HG02852 (cell line): ENCODE results near the gene SAMD11.
A peak's percentile ranks its signal among the peaks of the same experiment; 100 is the strongest.
"Not testable (repeated sequence)": the region's sequence is repeated elsewhere in the genome, so short reads cannot be mapped to it uniquely, and the experiment has no call there.

Experiments used
- ATAC-seq: cut with Tn5 transposase; IDR thresholded peaks from one replicate; pipeline ENCODE4 v1.9.1; 2021; ENCODE audit warnings: mild to moderate bottlenecking, moderate library complexity; ENCODE audit not compliant: unreplicated experiment

SAMD11 gene

DNA sequence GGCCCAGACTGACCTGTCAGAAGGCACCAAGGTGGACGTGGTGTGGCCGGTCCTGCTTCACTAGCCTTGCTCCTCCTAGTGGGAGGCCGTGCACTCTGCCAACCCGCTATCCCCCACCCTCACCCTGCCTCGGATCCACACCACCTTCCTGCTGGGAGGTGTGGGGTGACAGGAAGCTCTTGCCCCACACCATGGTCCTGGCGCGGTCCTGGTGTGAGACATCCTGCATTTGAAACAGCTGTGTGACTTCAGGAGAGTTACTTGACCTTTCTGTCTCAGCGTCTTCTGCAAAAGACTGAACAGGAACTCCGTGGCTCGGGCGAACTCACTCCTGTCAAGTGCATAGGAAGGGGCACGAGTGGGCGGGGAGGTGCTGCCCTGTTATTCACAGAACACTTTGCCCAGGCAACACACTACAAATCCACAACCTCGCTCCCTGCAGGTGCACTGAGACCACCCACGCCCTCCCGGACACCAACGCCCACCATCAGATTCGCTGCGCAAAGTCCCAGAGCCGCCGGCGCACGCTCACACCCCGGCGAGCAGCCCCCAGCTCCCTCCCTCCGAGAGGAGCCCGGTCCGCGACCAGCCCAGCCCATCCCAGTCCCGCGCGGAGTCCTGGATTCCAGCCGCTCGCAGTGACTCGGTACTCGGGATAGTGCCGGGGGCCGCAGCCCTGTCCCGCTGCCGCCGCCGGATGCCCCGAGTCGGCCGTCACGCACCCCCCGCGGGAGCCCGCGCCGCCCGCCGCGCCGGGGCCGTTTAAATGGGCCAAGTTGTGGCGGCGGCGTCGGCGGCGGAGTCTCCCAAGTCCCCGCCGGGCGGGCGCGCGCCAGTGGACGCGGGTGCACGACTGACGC is at the start of gene SAMD11:
TSS of gene SAMD11 (plus strand) at position 793 of the 860 bp plus-strand sequence. CDS start 509 bp downstream, outside the sequence.
- no peak for ATAC-seq

- not testable (repeated sequence) for ATAC-seq
These were observed 47.1 kb upstream of the SAMD11 start for GRCh38 chr1:876428-877208.

DNA sequence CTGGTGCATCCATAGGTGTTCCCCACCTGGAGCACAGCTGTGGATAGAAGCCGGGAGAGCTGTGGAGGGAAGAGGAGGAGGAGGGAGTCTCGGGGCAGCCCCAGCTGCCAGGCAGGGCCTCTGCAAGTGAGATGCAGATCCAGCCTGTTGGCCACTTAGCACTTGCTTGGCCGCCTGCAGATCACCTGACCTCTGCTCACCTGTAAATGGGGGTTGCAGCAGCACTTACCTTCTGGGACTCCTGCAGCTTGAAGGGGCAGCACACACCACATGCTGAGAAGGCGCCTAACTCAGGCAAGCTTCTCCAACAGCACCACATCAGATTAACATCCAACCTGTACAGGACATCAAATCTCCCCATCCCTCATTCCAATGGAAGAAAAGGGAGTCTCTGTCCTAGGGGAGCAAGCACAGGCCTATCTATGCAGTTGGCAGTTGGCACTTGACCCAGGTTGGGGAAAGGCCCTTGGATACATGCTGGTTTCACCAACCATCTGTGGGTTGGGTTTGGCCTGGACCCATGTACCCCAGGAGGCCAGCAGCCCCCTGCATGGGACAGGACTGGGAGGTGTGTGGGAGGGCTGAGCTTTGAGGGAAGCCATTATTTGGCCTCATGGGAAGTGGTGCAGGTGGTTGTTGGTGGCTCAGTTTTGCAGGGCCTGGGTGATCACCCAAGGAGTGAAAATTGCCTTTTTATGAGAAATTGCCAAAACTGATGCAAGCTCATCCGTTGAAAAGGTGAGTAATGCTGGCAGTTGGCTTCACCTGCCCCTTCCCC is 46.3 kb upstream of the SAMD11 start:
- not testable (repeated sequence) for ATAC-seq

GRCh38 chr1:880511-880910 is 43.2 kb upstream of the SAMD11 start:
- ATAC-seq: not testable (repeated sequence)

- not testable (repeated sequence) for ATAC-seq
These were observed 42.8 kb upstream of the SAMD11 start for GRCh38 chr1:880915-881314.

GRCh38 chr1:886311-886710 is 37.4 kb upstream of the SAMD11 start:
- ATAC-seq: no peak

- no peak for ATAC-seq
These were observed 37.0 kb upstream of the SAMD11 start for GRCh38 chr1:886760-887159.

GRCh38 chr1:888297-888696 is 35.4 kb upstream of the SAMD11 start:
- no peak for ATAC-seq

DNA sequence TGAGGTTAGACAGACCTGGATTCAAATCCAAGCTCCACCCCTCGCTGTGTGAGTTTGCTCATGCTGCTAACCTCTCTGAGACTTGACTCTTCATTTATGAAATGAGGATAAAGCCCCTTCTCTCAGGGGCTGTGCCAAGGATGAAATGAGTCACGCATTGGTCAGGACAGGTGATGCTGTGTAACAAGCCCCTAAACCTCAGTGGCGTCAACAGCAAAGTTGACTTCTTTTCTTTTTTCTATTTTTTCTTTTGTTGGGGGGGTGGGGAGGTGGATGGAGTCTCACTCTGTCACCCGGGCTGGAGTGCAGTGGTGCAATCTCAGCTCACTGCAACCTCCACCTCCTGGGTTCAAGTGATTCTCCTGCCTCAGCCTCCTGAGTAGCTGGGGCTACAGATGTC is 33.9 kb upstream of the SAMD11 start:
- ATAC-seq: not testable (repeated sequence)

DNA sequence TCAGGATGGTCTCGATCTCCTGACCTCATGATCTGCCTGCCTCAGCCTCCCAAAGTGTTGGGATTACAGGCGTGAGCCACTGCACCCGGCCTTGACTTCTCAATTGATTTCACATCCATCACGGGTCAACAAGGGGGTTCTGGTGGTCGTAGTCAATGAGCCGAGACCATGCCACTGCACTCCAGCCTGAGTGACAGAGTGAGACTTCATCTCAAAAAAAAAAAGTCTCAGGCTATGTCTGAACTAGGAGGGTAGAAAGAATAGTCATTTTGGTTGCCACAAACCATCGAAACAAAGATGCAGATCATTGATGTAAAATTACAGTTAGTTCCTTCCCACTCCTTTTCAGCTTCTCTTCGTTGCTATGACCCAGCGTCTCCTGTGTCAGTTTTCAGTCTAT is 33.5 kb upstream of the SAMD11 start:
- ATAC-seq: not testable (repeated sequence)

GRCh38 chr1:890661-891060 is 33.1 kb upstream of the SAMD11 start:
- no peak for ATAC-seq

GRCh38 chr1:897226-897625 is 26.5 kb upstream of the SAMD11 start:
- no peak for ATAC-seq

DNA sequence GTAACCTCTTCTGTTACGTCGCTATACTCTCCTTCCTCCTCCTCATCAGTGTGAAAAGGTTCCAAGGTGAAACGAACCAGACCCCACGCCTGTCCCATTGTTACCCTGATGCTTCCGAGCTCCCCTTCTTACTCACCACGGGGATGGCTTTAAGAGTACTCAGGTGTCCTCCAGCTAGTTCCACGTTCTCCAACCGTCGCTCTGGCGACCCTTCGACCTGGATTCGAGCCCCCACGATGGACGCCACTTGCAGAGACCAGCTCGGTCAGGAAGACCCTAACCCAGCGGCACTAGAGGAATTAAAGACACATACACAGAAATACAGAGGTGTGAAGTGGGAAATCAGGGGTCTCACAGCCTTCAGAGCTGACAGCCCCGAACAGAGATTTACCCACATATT is 25.8 kb upstream of the SAMD11 start:
- not testable (repeated sequence) for ATAC-seq

- ATAC-seq: no peak
These were observed 23.9 kb upstream of the SAMD11 start for GRCh38 chr1:899636-900317.

DNA sequence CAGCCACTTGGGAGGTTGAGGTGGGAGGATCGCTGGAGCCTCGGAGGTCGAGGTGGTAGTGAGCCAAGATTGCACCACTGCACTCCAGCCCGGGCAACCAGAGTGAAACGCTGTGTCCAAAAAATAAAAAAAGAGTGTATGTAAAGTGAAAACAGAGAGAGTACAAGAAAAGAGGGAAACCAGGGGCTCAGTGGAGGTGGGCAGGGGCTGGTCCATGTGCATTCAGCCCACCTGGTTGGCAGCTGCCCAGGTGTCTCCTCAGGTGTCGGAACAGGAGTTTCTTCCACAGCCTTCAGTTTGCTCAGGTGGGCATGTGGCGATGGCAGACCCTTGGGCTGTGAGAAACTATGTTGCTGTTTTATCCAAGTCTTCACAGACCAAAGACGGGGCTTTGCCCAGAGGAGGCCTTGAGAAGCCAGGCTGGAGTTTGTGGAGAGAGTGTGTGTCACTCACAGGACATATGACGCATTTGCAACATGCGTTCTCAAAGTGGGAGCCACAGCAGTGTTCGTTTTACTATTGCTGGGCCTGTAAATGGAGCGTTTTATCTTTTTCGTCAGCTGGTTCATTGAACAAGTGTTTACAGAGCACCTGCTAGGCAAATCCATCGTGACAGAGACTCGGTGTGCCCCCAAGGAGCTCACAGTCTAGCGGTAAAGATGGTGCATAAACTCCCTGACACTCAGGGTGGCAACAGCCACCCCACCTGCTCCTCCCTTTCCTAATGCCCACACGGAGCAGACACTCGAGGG is 22.4 kb upstream of the SAMD11 start:
- ATAC-seq: no peak

DNA sequence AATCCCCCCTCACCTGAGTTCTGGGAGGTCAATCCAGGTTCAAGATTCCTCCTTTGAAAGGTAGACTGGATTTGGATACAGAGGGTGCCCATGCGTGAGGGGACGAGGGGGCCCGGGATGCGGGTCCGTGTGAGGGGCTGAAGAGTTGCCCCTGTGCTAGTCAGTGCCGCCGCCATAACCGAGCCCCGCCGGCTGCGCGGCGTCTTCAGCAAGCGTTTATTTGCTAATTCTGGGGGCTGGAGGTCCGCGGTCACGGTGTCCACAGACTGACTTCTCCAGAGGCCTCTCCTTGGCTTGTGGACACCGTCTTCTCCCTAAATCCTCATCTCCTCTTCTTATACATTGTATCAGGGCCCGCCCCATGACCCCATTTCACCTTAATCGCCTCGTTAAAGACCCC is 20.9 kb upstream of the SAMD11 start:
- no peak for ATAC-seq

DNA sequence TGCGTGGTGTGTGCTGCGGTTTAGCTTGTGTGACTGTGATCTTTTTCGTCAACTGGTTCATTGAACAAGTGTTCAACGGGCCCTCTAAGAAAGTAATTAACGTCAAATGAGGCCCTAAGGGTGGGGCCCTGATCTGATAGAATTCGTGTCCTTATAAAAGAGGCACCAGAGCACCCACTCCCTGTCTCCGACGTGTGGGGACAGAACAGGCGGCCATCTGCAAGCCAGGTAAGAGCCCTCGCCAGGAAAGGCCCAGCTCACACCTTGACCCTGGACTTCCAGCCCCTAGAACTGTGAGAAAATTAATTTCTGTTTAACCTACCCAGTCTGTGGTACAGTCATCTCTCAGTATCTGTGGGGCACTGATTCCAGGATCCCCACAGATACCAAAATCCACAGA is 20.4 kb upstream of the SAMD11 start:
- no peak for ATAC-seq

GRCh38 chr1:903721-904271 is 19.9 kb upstream of the SAMD11 start:
- ATAC-seq: no peak

DNA sequence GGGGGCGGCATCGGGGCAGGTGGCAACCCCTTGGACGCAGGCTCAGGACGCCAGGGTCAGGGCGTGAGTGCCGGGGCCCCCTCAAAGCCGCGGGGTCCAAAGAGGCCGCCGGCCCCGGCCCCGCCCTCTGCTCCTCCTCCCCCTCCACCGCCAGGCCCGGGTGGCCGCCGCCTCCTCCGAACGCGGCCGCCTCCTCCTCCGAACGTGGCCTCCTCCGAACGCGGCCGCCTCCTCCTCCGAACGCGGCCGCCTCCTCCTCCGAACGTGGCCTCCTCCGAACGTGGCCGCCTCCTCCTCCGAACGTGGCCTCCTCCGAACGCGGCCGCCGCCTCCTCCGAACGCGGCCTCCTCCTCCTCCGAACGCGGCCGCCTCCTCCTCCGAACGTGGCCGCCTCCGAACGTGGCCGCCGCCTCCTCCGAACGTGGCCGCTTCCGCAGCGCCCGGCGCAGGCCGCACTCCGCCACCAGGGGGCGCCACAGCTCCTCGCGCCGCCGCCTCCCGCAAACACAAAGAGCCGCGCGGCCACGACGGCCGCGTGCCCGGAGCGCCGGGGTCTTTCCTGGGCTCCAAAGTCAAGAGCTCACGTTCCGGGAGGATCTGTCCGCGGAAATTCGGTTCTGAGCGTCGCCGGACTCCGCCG is 19.3 kb upstream of the SAMD11 start:
- ATAC-seq: peak; percentile 55
